ENCODE measurements around the gene SLC8A1.

DNA sequence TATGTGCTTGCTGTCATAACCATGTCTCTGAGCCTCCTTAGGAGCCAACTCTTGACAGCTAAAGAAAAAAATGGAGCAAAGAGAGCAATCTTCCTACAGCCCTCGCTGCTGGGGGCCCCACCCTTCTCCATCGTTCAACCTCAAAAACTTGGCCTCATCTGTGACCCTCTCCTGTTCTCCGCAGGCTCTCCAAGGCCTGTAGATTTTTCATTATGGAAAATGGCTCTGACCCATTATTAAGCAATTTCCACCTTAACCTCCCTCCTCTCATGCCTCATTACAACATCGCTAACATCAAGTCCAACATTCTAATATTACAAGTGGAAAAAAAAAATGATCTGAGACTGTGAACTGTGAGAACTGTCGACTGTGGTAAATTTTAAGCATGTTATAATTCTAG, 98.7 kb downstream of the SLC8A1 start:
- no peak for TF ChIP-seq POLR2A (IDR thresholded peaks at IDR 0.05; ENCODE audit: low read length)
- no peak for TF ChIP-seq GATA1 (IDR thresholded peaks at IDR 0.05; ENCODE audit: low read depth, low read length)

All from erythroblast (primary cell).